ENCODE results near the gene WDR44.

- no peak for TF ChIP-seq CTCF (IDR thresholded peaks at IDR 0.05; ENCODE audit: low read depth, low read length, poor library complexity, severe bottlenecking)
- no peak for TF ChIP-seq EZH2phosphoT487 (IDR thresholded peaks at IDR 0.05; ENCODE audit: borderline replicate concordance, low read length)
Observed at GRCh38 chrX:118356154-118356701, 10.3 kb downstream of the WDR44 start.

All from DOHH2 (cell line).